Fibroblast of pulmonary artery (primary cell): ENCODE measurements around the gene DNAL4.

ENCODE experiments used
- DNase-seq: peaks from one replicate; pipeline ENCODE4 v3.0.0-alpha.2; 2010; ENCODE audit warnings: low read depth
- H3K4me3 ChIP-seq: replicated peaks from 2 replicates; pipeline ENCODE4 v1.5.1; 2011; ENCODE audit warnings: low read depth, mild to moderate bottlenecking, control low read depth, low read length, moderate library complexity
- CTCF ChIP-seq: IDR thresholded peaks from 2 replicates; pipeline ENCODE4 v1.5.1; 2011; ENCODE audit warnings: mild to moderate bottlenecking, control low read depth, low read length, inconsistent platforms; ENCODE audit errors: missing control alignments

DNAL4 gene

GRCh38 chr22:38739300-38740055 is 54.5 kb downstream of the DNAL4 start:
- DNase-seq: no peak
- TF ChIP-seq CTCF: no peak
- no peak overlapping the region for H3K4me3 ChIP-seq

- no peak for DNase-seq
- H3K4me3 ChIP-seq: no peak overlapping the region
- no peak for TF ChIP-seq CTCF
These were observed 55.4 kb downstream of the DNAL4 start for GRCh38 chr22:38738475-38739070.

GRCh38 chr22:38737302-38738060 is 56.5 kb downstream of the DNAL4 start:
- DNase-seq: no peak
- TF ChIP-seq CTCF: no peak
- no peak overlapping the region for H3K4me3 ChIP-seq

DNA sequence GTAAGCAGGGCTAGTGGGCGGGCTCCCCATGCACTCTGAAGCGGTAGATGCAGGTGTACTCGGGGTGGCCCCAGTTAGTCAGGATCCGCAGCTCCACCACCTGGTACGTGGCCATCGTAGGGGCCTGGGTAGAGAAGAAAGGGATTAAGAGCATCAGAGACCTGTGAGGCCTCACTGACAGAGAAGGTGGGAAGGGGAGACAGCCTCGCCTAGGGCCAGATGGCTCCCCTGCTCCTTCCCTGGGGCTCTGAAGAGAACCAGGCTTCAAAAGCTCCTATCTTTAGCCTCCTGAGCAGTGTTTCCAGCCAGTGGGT is 57.7 kb downstream of the DNAL4 start:
- H3K4me3 ChIP-seq: no peak overlapping the region
- no peak for DNase-seq
- no peak for TF ChIP-seq CTCF

DNA sequence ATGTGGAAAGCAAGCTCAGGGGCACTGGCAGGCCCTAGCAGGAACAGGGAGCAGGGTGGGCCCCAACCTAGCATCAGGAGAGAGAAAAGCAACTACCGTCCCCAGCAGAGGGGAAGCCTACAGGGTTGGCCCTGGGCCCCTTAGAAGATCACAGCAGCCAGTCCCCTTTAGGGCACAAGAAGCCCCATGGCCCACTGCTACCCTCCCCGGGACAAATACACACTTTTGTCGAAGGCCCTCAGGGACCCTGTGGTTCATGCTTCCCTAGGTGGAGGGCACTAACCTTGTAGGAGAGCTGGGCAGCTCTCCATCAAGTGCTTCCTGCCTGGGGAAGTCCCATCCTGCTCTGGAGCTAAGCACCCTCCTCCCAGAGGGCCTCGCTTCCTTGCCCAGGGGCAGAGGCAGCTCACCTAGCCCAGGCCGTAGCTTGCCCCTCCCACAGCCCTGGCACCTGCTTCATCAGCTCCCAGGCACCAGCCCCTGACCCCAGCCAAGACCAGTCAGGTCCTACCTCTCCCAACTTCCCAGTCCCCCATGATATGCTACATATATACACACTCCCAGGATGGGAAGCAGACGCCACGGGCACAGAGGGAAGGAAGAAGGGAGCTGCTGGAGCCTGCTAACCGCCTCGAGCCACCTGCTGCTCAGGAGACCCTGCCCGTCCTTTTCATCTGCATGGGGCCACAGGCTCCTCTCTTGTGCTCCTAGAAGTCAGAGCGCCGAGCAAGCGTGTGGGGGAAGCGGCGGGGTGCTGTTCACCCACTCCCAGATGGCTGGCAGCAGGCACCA is 58.3 kb downstream of the DNAL4 start:
- H3K4me3 ChIP-seq: no peak overlapping the region
- no peak for DNase-seq
- no peak for TF ChIP-seq CTCF

GRCh38 chr22:38735126-38735464 is 58.8 kb downstream of the DNAL4 start:
- no peak for DNase-seq
- no peak for TF ChIP-seq CTCF

More at GRCh38 chr22:38735126-38735464, 58.8 kb downstream of the DNAL4 start:
- no peak overlapping the region for H3K4me3 ChIP-seq
